OCI-LY7 (cell line): ENCODE measurements around the gene MILR1. TPM values are rescaled to one million over a fixed set of nuclear protein-coding genes. Genes with fewer than 3 reads are reported as not detected.
A peak's percentile ranks its signal among the peaks of the same experiment; 100 is the strongest.
"Not testable (repeated sequence)": the region's sequence is repeated elsewhere in the genome, so short reads cannot be mapped to it uniquely, and the experiment has no call there.

Experiments used
- BruUV-seq: library from RNA; stranded (reverse); fragments of 400-500 nt; replicated peaks from 2 replicates; lab custom pipeline; 2021; lab: Mats Ljungman, UMichigan
- CTCF ChIA-PET: fragments of 300-600 bp; sonication (Branson Sonifier 250); formaldehyde crosslinking; loops from one replicate; lab custom pipeline; 2022; ENCODE audit warnings: antibody characterized with exemption; ENCODE audit not compliant: unreplicated experiment; lab: Charles Lee
- POLR2A ChIA-PET: fragments of 300-600 bp; sonication (Branson Sonifier 250); formaldehyde crosslinking; loops from one replicate; lab custom pipeline; 2022; ENCODE audit warnings: antibody characterized with exemption; lab: Charles Lee
- DNase-seq: peaks from one replicate; pipeline ENCODE4 v3.0.0-alpha.2; 2015; ENCODE audit warnings: low spot score
- H2AFZ ChIP-seq: fragments of 200-600 bp; sonication (generic), shearing (Covaris generic); 2 replicates; pipeline ENCODE4 v1.6.1; 2014; ENCODE audit warnings: mild to moderate bottlenecking, antibody characterized with exemption, low read length, moderate library complexity
- H3K27ac ChIP-seq: fragments of 200-600 bp; sonication (generic); 2 replicates; pipeline ENCODE4 v1.5.1; 2014; ENCODE audit warnings: mixed run types, low read depth, mild to moderate bottlenecking, moderate library complexity, low read length, inconsistent platforms; ENCODE audit not compliant: poor library complexity, severe bottlenecking
- H3K36me3 ChIP-seq: fragments of 200-600 bp; sonication (generic); 2 replicates; pipeline ENCODE4 v1.6.1; 2014; ENCODE audit warnings: mild to moderate bottlenecking, antibody characterized with exemption, low read length, moderate library complexity, mixed read lengths; ENCODE audit not compliant: insufficient read depth
- H3K4me1 ChIP-seq: fragments of 200-600 bp; sonication (generic); 2 replicates; pipeline ENCODE4 v1.5.1; 2014; ENCODE audit warnings: mild to moderate bottlenecking, low read length; ENCODE audit not compliant: insufficient read depth, poor library complexity, severe bottlenecking
- H3K4me2 ChIP-seq: fragments of 200-600 bp; sonication (generic); 2 replicates; pipeline ENCODE4 v1.6.1; 2014; ENCODE audit warnings: mild to moderate bottlenecking, low read length
- H3K4me3 ChIP-seq: fragments of 200-600 bp; sonication (generic); 2 replicates; pipeline ENCODE4 v1.5.1; 2014; ENCODE audit warnings: mild to moderate bottlenecking, low read depth, low read length; ENCODE audit not compliant: poor library complexity, severe bottlenecking
- H3K79me2 ChIP-seq: fragments of 200-600 bp; sonication (generic); 2 replicates; pipeline ENCODE4 v1.6.1; 2016; ENCODE audit warnings: low read depth, mild to moderate bottlenecking, low read length, moderate library complexity, mixed read lengths; ENCODE audit not compliant: insufficient read depth
- H3K9me2 ChIP-seq: fragments of 200-600 bp; sonication (generic); 2 replicates; pipeline ENCODE4 v1.6.1; 2016; ENCODE audit warnings: mild to moderate bottlenecking, low read length, mixed read lengths; ENCODE audit not compliant: insufficient read depth
- H3K9me3 ChIP-seq: fragments of 200-600 bp; sonication (generic); 2 replicates; pipeline ENCODE4 v1.6.1; 2014; ENCODE audit warnings: mild to moderate bottlenecking, mixed run types, low read length, mixed read lengths
- H4K20me1 ChIP-seq: fragments of 200-600 bp; sonication (generic); 2 replicates; pipeline ENCODE4 v1.6.1; 2014; ENCODE audit warnings: mild to moderate bottlenecking, antibody characterized with exemption, low read length, moderate library complexity, mixed read lengths; ENCODE audit not compliant: insufficient read depth
- CTCF ChIP-seq: fragments of 200-600 bp; sonication (generic); conservative IDR thresholded peaks from 2 replicates; pipeline ENCODE4 v1.5.1; 2014; ENCODE audit warnings: mild to moderate bottlenecking, antibody characterized with exemption, low read length, moderate library complexity, mixed read lengths
- EZH2phosphoT487 ChIP-seq: fragments of 200-600 bp; sonication (generic); IDR thresholded peaks from 2 replicates; pipeline ENCODE4 v1.6.1; 2018; ENCODE audit warnings: low read depth, borderline replicate concordance, mild to moderate bottlenecking, mixed run types, antibody characterized with exemption, low read length, moderate library complexity, mixed read lengths
- intact Hi-C: fragments of 100-400 bp; cut with micrococcal nuclease; formaldehyde crosslinking; loops from one replicate; pipeline ENCODE4 v1.10.0; 2022; ENCODE audit not compliant: unreplicated experiment
- total RNA-seq, 2 experiments: library from RNA; depleted of rRNA in 1 of 2; stranded (reverse); fragments of >200 nt in 1 of 2; shearing (Covaris generic) in 1 of 2; gene quantifications; 2 replicates each; pipeline ENCODE4 v1.2.3, GENCODE V29; 2014 to 2022

The MILR1 gene
- total RNA-seq, 2 experiments from 2014 or later: 68.7 to 101 TPM

GRCh38 chr17:64420143-64420670 is 28.7 kb upstream of the MILR1 start:
- Histone ChIP-seq H3K4me1 (no peaks in the 10 kb centered on the region), H2AFZ (no peak overlapping the region; the same call in 1 of the 2 replicates), H3K9me2 (no peaks in the 10 kb centered on the region), H3K9me3 (no peaks in the 10 kb centered on the region), H3K36me3 (no peaks in the 10 kb centered on the region), H3K79me2 (no peaks in the 10 kb centered on the region), H3K27ac (no peak overlapping the region), H3K4me3 (no peak overlapping the region), H4K20me1 (no peaks in the 10 kb centered on the region), H3K4me2 (no peak overlapping the region)
- no TSS peak for BruUV-seq
- CTCF ChIA-PET: interaction anchor here (0.6 to 1.9 kb wide), 4 partner anchors 71 to 498 kb away, joined by 3 to 8 read pairs (median 4); no protein-coding TSS in a partner anchor
- POLR2A ChIA-PET: interaction anchor here (1.3 to 1.9 kb wide), 2 partner anchors 25 to 77 kb away, joined by 4 to 7 read pairs; partner anchors contain the start of gene POLG2
- peak; percentile 93 for TF ChIP-seq CTCF
- TF ChIP-seq EZH2phosphoT487: no peak
- DNase-seq: peak; percentile 87
- intact Hi-C loops: loop anchor here (1.0 to 10.0 kb wide), 3 partner anchors 71 to 315 kb away; no protein-coding TSS in a partner anchor

GRCh38 chr17:64422121-64422520 is 26.8 kb upstream of the MILR1 start:
- H3K4me2 ChIP-seq, DNase-seq, BruUV-seq, CTCF ChIA-PET, H3K79me2 ChIP-seq, H2AFZ ChIP-seq, H3K9me3 ChIP-seq, H3K9me2 ChIP-seq, H3K27ac ChIP-seq, H3K4me1 ChIP-seq, H4K20me1 ChIP-seq, H3K36me3 ChIP-seq, H3K4me3 ChIP-seq: not testable (repeated sequence)
- intact Hi-C loops: loop anchor here (10.0 kb wide), 1 partner anchor 313 kb away; no protein-coding TSS in a partner anchor
- POLR2A ChIA-PET: interaction anchor here (0.6 to 1.4 kb wide), 5 partner anchors 74 to 416 kb away, joined by 3 to 6 read pairs (median 4); partner anchors contain the start of gene POLG2

- intact Hi-C loops: loop anchor here (10.0 kb wide), 1 partner anchor 311 kb away; no protein-coding TSS in a partner anchor
- H3K4me1 ChIP-seq: no peaks in the 10 kb centered on the region
- no peaks in the 10 kb centered on the region for H3K79me2 ChIP-seq
Observed at GRCh38 chr17:64423881-64424280, 25.0 kb upstream of the MILR1 start.

More at GRCh38 chr17:64423881-64424280, 25.0 kb upstream of the MILR1 start:
- no TSS peak for BruUV-seq
- no peak overlapping the region for H3K4me2 ChIP-seq
- no peaks in the 10 kb centered on the region for H3K9me2 ChIP-seq
- ChIA-PET CTCF (no interaction called here), POLR2A (interaction anchor here (1.0 kb wide), 1 partner anchor 11 kb away, joined by 3 read pairs; no protein-coding TSS in a partner anchor)
- 0 out of 2 replicates have a peak overlapping the region, but pooled peaks have one; percentile 18 for H2AFZ ChIP-seq
- no peaks in the 10 kb centered on the region for H3K36me3 ChIP-seq
- no peak overlapping the region for H3K27ac ChIP-seq
- no peak overlapping the region for H3K4me3 ChIP-seq
- H4K20me1 ChIP-seq: no peaks in the 10 kb centered on the region
- TF ChIP-seq CTCF (no peak), EZH2phosphoT487 (no peak)
- no peak for DNase-seq
- no peaks in the 10 kb centered on the region for H3K9me3 ChIP-seq
